ENCODE data around the gene KIF26A.
"Not testable (repeated sequence)": the region's sequence is repeated elsewhere in the genome, so short reads cannot be mapped to it uniquely, and the experiment has no call there.

The KIF26A gene

GRCh38 chr14:104196461-104197140 is 58.2 kb downstream of the KIF26A start:
- no peak for DNase-seq

GRCh38 chr14:104197449-104198247 is 59.3 kb downstream of the KIF26A start:
- DNase-seq: no peak

- DNase-seq: no peak
Measured at GRCh38 chr14:104199266-104199895, 61.0 kb downstream of the KIF26A start.

- DNase-seq: no peak
Measured at GRCh38 chr14:104200106-104200505, 61.7 kb downstream of the KIF26A start.

GRCh38 chr14:104200591-104200990 is 62.2 kb downstream of the KIF26A start:
- no peak for DNase-seq

GRCh38 chr14:104201063-104201462 is 62.7 kb downstream of the KIF26A start:
- DNase-seq: no peak

GRCh38 chr14:104201496-104201895 is 63.1 kb downstream of the KIF26A start:
- no peak for DNase-seq

GRCh38 chr14:104202259-104203070 is 64.1 kb downstream of the KIF26A start:
- DNase-seq: no peak

GRCh38 chr14:104203071-104203425 is 64.7 kb downstream of the KIF26A start:
- no peak for DNase-seq

GRCh38 chr14:104204660-104205149 is 66.3 kb downstream of the KIF26A start:
- no peak for DNase-seq

- DNase-seq: no peak
Measured at GRCh38 chr14:104205781-104206180, 67.4 kb downstream of the KIF26A start.

- no peak for DNase-seq
Measured at GRCh38 chr14:104206281-104206904, 68.0 kb downstream of the KIF26A start.

- no peak for DNase-seq
Measured at GRCh38 chr14:104207142-104208014, 69.0 kb downstream of the KIF26A start.

- DNase-seq: not testable (repeated sequence)
Measured at GRCh38 chr14:104208015-104208295, 69.6 kb downstream of the KIF26A start.

GRCh38 chr14:104208331-104208730 is 69.9 kb downstream of the KIF26A start:
- not testable (repeated sequence) for DNase-seq

GRCh38 chr14:104209071-104209470 is 70.7 kb downstream of the KIF26A start:
- not testable (repeated sequence) for DNase-seq

- no peak for DNase-seq
Measured at GRCh38 chr14:104209985-104210816, 71.8 kb downstream of the KIF26A start.

GRCh38 chr14:104210817-104211195 is 72.4 kb downstream of the KIF26A start:
- DNase-seq: no peak

- DNase-seq: no peak
Measured at GRCh38 chr14:104211215-104211614, 72.8 kb downstream of the KIF26A start.

GRCh38 chr14:104211741-104212140 is 73.4 kb downstream of the KIF26A start:
- no peak for DNase-seq

Data from CD4-positive, alpha-beta T cell treated with Interferon gamma for 1 hour (primary cell).